Right atrium auricular region (tissue), 2 donors: ENCODE measurements around the gene EXOC4. TPM values are rescaled to one million over a fixed set of nuclear protein-coding genes. Genes with fewer than 3 reads are reported as not detected.

Experiments used
- DNase-seq: peaks from one replicate; pipeline ENCODE4 v3.0.0-alpha.2; 2019; ENCODE audit warnings: low spot score
- H3K27ac ChIP-seq, 2 donors: fragments of 200-600 bp; sonication (generic); 1 replicate in 1 of 2; 2 replicates in 1 of 2; pipeline ENCODE4 v1.5.1; 2016 to 2019
- H3K27me3 ChIP-seq, 2 donors: fragments of 200-600 bp; sonication (generic); one replicate each; pipeline versions ENCODE4 v1.5.1 to v1.6.0; 2017 to 2019
- H3K36me3 ChIP-seq: fragments of 200-600 bp; sonication (generic); one replicate; pipeline ENCODE4 v1.5.1; 2016
- H3K4me1 ChIP-seq, 2 donors: fragments of 200-600 bp; sonication (generic); one replicate each; pipeline versions ENCODE4 v1.5.1 to v1.6.0; 2017 to 2019
- H3K4me3 ChIP-seq, 2 donors: fragments of 200-600 bp; sonication (generic); 1 replicate in 1 of 2; 2 replicates in 1 of 2; pipeline ENCODE4 v1.5.1; 2017 to 2019; ENCODE audit warnings: mild to moderate bottlenecking in 1 of 2, moderate library complexity in 1 of 2
- H3K9me3 ChIP-seq, 2 donors: fragments of 200-600 bp; sonication (generic); one replicate each; pipeline ENCODE4 v1.5.1; 2019
- CTCF ChIP-seq, 2 donors: fragments of 200-600 bp; sonication (generic); IDR thresholded peaks; one replicate each; pipeline ENCODE4 v1.5.1; 2019; ENCODE audit warnings: antibody characterized with exemption in 2 of 2
- total RNA-seq, 2 donors: library from RNA; depleted of rRNA; stranded (reverse); fragments of >200 nt; gene quantifications; one replicate each; pipeline ENCODE4 v1.1.0, GENCODE V29; 2016

The EXOC4 gene
- total RNA-seq, 2 donors from 2014 or later = 24.7 to 30.6 TPM

- Histone ChIP-seq H3K9me3 (no peaks in the 10 kb centered on the region), H3K27ac (no peak overlapping the region), H3K36me3 (no peaks in the 10 kb centered on the region), H3K4me1 (no peaks in the 10 kb centered on the region), H3K4me3 (no peak overlapping the region), H3K27me3 (no peaks in the 10 kb centered on the region)
- TF ChIP-seq CTCF (IDR thresholded peaks at IDR 0.05) = no peak
- DNase-seq = no peak
Observed at GRCh38 chr7:134022286-134022911, 769.5 kb downstream of the EXOC4 start.

- no peak overlapping the region for H3K27ac ChIP-seq
- H3K4me3 ChIP-seq = no peak overlapping the region
- no peak for DNase-seq
- H3K36me3 ChIP-seq = no peaks in the 10 kb centered on the region
- H3K27me3 ChIP-seq = no peaks in the 10 kb centered on the region
- no peak for TF ChIP-seq CTCF (IDR thresholded peaks at IDR 0.05)
- no peaks in the 10 kb centered on the region for H3K4me1 ChIP-seq
- H3K9me3 ChIP-seq = no peaks in the 10 kb centered on the region
Observed at GRCh38 chr7:134024739-134025138, 771.9 kb downstream of the EXOC4 start.

- TF ChIP-seq CTCF (IDR thresholded peaks at IDR 0.05) = no peak
Observed at GRCh38 chr7:134028853-134029252, 776.0 kb downstream of the EXOC4 start.

GRCh38 chr7:134029743-134030142 is 776.9 kb downstream of the EXOC4 start:
- Histone ChIP-seq H3K27me3 (no peaks in the 10 kb centered on the region), H3K4me1 (no peaks in the 10 kb centered on the region), H3K27ac (no peak overlapping the region), H3K4me3 (no peak overlapping the region), H3K36me3 (no peaks in the 10 kb centered on the region), H3K9me3 (no peaks in the 10 kb centered on the region)
- TF ChIP-seq CTCF (IDR thresholded peaks at IDR 0.05) = no peak
- DNase-seq = no peak

More at GRCh38 chr7:134028853-134029252, 776.0 kb downstream of the EXOC4 start:
- no peaks in the 10 kb centered on the region for H3K9me3 ChIP-seq
- H3K4me1 ChIP-seq = no peaks in the 10 kb centered on the region
- no peaks in the 10 kb centered on the region for H3K36me3 ChIP-seq
- no peak overlapping the region for H3K27ac ChIP-seq
- DNase-seq = no peak
- H3K27me3 ChIP-seq = no peaks in the 10 kb centered on the region
- no peak overlapping the region for H3K4me3 ChIP-seq

GRCh38 chr7:134030460-134030865 is 777.6 kb downstream of the EXOC4 start:
- TF ChIP-seq CTCF (IDR thresholded peaks at IDR 0.05) = no peak
- no peaks in the 10 kb centered on the region for H3K27me3 ChIP-seq
- no peaks in the 10 kb centered on the region for H3K4me1 ChIP-seq
- H3K36me3 ChIP-seq = no peaks in the 10 kb centered on the region
- DNase-seq = no peak
- no peak overlapping the region for H3K27ac ChIP-seq
- H3K4me3 ChIP-seq = no peak overlapping the region
- no peaks in the 10 kb centered on the region for H3K9me3 ChIP-seq
